GM19351 (cell line): ENCODE results near the gene WDCP.
"Not testable (repeated sequence)": the region's sequence is repeated elsewhere in the genome, so short reads cannot be mapped to it uniquely, and the experiment has no call there.

ENCODE experiments used
- ATAC-seq: cut with Tn5 transposase; IDR thresholded peaks from one replicate; pipeline ENCODE4 v1.9.1; 2021; ENCODE audit warnings: mild to moderate bottlenecking, moderate library complexity; ENCODE audit not compliant: unreplicated experiment

Gene WDCP, protein sequence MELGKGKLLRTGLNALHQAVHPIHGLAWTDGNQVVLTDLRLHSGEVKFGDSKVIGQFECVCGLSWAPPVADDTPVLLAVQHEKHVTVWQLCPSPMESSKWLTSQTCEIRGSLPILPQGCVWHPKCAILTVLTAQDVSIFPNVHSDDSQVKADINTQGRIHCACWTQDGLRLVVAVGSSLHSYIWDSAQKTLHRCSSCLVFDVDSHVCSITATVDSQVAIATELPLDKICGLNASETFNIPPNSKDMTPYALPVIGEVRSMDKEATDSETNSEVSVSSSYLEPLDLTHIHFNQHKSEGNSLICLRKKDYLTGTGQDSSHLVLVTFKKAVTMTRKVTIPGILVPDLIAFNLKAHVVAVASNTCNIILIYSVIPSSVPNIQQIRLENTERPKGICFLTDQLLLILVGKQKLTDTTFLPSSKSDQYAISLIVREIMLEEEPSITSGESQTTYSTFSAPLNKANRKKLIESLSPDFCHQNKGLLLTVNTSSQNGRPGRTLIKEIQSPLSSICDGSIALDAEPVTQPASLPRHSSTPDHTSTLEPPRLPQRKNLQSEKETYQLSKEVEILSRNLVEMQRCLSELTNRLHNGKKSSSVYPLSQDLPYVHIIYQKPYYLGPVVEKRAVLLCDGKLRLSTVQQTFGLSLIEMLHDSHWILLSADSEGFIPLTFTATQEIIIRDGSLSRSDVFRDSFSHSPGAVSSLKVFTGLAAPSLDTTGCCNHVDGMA

DNA sequence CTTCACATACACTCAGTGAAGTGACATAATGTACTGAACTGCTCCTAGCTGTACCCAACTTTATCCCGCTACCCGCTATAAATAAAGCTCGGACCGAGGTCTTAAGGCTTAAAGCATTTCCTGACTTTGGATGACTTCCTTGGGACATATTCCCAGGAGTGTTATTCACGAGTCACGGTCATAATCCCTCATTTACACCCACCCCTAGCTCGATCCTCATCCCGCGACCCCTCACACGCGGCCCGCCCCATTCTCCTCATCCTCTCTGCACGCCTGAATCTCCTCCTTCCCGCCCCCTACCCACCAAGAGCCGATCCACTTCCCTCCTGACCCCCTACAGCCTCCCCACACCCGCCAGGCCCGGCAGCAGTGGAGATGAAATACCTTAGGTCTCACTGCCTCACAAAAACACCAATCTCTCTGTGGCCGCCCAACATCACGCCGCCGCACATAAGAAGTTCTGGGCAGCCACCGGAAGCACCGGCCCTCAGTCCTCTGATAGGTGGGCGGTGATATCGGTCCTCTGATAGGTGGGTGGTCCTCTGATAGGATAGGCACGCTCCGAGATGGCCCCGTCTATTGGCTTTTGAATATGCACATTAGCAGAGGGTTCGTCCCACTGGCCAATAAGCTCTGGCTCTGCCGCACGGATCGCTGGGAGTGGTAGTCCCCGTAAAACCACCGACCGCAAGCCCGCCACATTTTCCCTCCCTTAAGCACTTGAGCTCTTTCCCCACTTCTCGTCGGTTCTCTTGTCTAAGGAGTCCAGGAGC, at the start of gene WDCP:
TSS of gene WDCP (minus strand) at position 462 of the 773 bp plus-strand sequence. CDS start 7,897 bp downstream, outside the sequence.
- ATAC-seq = peak; percentile 99

DNA sequence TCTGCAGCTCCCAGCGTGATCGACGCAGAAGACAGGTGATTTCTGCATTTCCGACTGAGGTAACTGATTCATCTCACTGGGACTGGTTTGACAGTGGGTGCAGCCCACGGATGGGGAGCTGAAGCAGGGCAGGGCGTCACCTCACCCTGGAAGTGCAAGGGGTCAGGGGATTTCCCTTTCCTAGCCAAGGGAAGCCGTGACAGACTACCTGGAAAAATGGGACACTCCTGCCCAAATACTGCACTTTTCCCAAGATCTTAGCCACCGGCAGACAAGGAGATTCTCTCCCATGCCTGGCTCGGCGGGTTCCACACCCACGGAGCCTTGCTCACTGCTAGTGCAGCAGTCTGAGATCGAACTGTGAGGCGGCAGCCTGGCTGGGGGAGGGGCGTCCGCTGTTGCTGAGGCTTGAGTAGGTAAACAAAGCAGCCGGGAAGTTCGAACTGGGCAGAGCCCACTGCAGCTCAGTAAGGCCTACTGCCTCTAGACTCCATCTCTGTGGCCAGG, 48.0 kb upstream of the WDCP start:
- not testable (repeated sequence) for ATAC-seq

DNA sequence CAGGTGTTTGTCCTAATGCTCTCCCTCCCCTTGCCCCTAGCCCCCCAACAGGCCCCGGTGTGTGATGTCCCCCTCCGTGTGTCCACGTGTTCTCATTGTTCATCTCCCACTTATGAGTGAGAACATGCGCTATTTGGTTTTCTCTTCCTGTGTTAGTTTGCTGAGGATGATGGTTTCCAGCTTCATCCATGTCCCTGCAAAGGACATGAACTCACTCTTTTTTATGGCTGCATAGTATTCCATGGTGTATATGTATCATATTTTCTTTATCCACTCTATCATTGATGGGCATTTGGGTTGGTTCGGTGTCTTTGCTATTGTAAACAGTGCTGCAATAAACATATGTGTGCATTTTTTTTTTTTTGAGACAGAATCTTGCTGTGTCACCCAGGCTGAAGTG, 46.1 kb upstream of the WDCP start:
- ATAC-seq = not testable (repeated sequence)

DNA sequence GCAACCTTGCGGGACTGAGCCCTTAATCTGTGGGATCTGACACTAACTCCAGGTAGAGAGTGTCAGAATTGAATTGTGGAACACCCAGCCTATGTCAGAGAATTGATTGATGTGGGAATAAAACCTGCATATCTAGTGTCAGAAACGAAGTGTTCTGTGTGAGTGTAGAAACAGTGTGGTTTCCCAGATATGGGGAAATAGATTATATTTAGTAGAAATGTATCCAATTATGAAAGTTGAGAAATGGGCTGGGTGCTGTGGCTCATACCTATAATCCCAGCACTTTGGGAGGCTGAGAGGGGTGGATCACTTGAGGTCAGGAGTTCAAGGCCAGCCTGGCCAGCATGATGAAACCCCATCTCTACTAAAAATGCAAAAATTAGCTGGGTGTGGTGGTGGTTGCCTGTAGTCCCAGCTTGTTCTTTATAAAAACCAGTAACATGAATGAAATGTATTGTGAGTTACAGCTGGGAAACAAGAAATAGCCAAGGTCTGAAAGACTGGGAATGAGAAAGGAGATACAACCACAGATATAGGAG, 41.7 kb upstream of the WDCP start:
- no peak for ATAC-seq

DNA sequence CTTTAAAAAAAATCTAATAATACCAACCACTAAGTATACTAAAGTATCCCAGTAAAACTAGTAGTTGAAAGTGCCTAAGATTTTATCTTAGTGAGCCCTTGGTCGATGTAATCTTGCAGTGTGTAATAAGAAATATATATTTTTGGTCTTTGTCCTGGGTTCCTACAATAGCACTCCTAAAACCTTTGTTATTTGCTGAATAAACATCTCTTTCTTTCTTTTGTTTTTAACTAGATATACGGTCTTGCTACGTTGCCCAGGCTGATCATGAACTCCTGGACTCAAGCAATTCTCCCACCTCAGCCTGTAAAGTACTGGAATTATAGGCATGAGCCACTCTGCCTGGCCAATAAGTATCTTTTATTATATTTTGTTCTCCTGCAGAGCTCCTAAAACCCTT, 39.8 kb upstream of the WDCP start:
- ATAC-seq = no peak

DNA sequence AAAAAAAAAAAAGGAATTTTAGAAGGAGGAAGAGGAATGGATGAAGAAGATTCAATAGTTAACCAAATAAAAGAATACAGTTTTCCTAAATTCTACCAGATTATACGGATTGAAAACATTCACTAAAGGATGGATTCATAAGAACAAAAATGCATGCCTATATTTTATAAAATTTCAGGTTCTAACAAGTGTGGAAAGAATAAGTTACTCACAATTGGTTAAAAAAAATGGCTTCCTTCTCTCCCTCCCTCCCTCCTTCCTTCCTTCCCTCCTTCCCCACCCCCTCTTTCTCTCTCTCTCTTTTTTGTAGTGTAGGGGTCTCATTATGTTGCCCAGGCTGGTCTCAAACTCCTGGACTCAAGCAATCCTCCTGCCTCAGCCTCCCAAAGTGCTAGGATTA, 39.0 kb upstream of the WDCP start:
- ATAC-seq = no peak

DNA sequence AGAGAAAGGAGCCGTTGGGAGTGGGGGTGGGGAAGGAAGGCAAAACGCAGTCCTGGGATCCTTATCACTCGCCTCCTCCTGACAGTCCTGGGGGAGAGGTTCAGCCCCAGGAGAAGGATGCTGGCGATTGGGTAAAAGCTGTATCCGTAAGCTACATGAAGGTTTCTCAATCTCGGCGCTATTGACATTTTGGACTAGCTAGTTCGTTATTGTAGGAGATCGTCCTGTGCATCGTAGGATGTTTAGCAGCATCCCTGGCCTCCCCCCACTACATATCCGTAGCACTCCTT, 38.0 kb upstream of the WDCP start:
- no peak for ATAC-seq

DNA sequence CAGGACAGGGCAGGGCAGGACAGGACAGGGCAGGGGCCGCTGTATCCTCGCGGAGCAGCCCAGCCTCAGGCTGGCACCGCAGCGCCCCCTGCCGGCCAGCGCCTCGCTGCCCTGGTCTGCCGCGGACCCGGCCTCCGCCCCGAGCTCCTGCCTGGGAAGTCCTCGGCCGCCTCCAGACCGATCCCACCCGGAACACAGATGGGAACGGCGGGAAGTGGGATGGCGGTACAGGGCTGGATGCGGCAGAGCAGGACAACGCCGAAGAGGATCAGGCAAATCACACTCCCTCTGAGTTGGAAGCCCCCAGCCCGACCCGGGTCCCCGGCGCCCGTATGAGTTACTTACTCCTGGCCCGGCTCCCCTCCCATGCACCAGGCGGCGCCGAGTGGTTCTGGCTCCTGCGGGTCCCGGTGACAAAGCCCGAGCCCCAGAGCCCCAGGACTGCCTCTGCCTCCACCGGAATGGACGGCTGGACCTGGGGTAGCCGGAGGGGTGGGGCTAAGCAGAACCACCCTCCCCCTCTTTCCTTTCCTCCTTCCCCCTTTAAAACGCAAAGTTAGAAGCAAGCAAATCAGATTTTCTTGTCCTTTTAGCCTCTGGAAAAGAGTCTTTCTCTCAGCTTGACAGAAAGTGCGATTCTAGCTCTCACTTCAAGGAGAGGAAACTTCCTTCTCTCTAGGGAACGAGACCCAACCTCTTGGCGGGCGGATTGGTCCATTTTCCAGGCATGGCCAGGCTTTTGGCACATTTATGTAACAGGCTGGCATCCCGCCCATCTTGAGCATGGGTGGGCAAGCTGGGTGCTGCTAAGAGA, 37.4 kb upstream of the WDCP start, which contains the start of gene TP53I3:
TSS of gene TP53I3 (minus strand) at position 449 of the 814 bp plus-strand sequence. CDS start 508 bp downstream, outside the sequence.
- peak; percentile 76 for ATAC-seq

DNA sequence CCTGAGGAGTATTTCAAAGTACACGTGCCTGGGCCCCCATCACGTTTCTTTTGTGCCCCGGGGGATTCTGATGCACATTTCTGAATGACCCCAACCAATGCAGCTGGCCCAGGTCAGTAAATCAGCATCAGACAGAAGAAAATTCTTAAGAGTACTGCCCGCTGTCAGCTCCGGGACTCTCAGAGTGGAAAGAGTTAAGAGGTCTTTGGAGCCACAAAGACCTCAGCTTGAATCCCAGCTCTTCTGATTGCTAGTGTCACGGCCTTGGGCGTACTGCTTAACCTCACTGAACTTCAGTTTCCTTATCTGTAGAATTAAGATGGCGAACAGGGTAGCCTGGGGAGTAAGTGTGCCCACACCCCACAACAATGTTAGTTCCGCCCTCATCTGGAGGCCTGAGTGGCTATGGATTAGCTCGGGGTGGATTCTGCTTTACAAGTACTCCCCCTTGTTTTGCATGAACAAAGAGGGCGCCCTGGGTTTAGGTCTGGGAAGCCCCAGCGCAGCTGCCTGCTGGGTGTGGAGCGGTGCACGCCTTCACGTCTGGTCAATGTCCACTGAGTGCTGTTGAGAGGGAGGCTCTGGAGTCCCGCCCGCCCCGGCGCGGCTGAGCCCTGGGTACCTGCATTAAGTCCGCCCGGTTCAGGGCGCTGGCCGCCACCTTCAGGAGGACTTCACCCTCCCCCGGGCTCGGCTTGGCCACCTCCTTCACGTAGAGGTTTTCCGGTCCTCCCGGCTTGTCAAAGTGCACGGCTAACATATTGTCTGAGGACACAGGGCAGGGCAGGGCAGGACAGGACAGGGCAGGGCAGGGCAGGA, 36.6 kb upstream of the WDCP start:
- ATAC-seq = peak; percentile 79

DNA sequence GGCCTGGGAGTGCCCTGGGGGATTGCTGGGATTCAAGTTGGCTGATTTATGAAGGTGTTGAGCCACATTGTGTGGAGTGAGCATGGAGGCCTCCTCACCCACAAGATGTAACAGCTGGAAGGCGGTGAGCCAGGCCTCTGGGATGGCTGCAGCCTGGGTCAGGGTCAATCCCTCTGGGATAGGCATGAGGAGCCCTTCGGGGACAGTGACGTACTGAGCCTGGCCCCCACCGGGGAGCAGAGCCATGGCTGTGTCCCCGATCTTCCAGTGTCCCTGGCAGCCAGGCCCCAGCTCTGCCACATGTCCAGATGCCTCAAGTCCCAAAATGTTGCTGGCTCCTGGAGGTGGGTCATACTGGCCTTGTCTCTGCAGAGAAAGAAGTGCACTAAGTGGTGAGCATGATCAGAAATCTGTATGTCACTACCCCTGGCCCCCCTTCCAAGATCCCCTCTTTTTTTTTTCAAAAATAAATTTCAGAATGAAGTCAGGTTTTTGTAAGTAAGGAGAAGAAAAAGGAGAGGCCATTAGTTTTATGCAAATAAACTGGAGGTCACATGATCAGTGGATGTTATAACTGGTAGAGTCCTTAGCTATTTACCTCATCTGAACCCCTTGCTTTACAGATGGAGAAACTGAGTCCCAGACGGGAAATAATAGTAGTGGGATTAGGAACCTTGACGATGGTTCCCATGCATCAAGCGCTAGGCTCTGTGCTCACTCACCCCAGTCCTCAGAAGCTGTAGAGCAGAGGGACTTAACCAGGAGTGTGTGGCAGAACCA, 35.8 kb upstream of the WDCP start:
- no peak for ATAC-seq

DNA sequence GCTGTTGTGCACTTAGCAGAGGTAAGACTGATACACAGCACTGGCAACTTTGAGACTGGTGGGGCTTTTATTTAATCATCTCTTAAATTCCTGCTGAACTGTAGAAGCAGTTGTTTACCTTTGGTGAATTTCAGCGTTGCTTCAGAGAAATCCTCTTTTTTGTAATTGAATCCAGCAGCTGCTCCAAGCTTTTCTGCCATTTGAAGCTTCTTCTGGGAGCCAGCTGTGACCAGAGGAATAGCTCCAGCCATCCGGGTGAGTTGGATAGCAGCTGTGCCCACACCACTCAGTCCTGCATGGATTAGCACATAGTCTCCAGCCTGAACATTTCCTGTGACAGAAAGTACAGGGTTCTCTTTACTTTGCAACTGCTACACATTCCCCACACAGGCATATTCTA, 33.5 kb upstream of the WDCP start:
- no peak for ATAC-seq

DNA sequence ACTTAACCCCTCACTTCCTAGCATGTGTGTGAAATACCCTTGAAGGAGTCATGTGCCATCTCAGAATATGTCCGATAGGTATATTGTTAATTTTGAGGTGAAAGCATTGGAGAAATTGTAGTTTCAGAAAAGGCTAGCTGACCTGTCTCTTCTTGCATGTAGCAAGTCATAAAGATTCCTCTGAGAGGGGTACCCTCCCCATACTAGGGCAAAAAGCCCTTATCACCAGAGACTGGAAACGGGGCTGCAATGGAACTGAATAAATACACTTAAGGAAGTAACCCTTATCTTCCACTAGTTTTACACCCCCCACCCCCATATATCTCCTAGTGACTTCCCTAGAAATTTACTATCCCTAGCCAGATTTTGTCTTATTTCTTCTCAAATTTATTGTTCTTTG, 30.7 kb upstream of the WDCP start:
- no peak for ATAC-seq

DNA sequence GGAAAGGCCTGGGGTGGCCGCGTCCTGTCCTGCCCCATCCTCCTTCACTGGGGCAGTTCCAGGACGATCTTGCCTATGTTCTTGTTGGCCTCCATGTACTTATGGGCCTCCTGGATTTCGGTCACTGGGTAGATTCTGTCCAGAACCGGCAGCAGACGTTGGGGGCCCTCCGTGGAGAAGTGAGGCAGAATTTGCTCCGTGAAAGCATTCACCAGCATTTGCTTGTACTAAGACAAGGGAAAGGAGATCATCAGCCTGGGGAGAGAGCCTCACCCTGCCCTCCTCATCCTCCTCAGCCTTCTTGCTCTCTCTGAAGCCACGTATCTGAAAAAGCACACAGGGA, 30.3 kb upstream of the WDCP start:
- no peak for ATAC-seq

DNA sequence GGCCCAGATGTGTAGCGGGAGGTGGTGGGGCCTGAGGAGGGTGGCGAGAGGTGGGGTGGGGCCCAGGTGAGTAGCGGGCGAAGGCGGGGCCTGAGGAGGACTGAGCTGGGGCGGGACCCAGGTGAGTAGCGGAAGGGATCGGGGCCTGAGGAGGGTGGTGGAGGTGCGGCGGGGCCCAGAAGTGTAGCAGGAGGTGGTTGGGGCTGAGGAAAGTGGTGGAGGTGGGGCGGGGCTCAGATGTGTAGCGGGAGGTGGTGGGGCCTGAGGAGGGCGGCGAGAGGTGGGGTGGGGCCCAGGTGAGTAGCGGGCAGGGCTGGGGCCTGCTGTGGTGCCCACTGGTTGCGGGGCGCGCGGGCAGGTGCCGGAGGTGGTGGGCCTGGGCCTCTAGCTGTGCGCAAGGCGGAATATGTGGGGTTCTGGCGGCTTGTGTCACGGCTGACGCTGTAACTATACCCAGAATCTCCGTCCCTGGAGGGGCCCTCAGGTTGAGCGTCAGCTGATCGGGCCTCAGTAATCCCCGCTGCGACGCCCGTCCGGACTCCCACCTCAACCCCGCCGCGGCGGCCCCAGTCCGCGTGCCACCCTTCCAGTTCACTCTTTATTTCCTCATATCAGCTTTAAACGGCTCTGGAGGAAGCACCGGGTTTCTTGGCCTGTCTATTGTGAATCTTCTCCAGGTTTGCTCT, 29.8 kb upstream of the WDCP start:
- peak; percentile 9 for ATAC-seq

DNA sequence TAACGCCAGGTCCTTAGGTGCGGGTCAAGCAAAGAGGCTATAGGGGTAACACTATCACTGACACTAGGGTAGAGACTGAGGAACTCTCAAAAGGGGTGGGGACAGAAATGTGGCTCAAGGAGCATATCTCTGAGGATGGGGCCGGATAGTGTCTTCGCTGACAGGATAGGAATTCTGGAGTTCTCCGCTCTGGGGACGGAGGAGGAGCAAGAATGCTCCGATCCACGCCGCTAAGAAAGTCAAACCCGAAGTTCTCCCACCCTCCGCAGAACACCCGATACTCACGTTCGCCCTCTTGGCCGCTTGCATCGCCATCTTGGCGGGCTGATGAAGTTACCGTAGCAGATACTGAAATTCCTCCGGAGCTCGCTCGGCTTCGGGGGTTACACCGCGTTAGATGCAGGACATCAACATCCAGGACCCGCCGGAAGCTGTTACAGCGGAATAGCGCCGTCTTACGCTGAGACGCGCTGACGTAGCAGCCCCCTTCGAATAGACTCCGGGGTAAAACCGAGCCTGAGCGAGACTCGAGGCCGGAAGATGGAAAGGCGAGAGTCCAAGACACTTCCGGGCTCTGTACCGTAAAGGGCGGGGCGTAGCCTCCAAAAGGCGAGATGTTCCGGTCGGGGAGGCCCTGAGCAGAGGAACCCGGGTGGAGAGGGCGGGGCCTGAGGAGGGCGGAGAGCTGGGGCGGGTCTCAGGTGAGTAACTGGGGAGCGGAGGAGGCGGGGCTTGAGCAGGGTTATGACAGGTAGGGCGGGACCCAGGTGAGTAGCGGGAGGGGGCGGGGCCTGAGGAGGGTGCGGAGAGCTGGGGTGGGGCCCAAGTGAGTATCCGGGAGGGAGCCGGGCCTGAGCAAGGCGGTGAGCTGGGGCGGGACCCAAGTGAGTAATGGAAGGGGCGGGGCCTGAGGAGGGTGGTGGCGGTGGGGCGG, 29.0 kb upstream of the WDCP start, which contains the start of gene SF3B6:
TSS of gene SF3B6 (minus strand) at position 412 of the 934 bp plus-strand sequence. CDS start at position 315, 97 bp downstream.
- ATAC-seq = peak; percentile 94

DNA sequence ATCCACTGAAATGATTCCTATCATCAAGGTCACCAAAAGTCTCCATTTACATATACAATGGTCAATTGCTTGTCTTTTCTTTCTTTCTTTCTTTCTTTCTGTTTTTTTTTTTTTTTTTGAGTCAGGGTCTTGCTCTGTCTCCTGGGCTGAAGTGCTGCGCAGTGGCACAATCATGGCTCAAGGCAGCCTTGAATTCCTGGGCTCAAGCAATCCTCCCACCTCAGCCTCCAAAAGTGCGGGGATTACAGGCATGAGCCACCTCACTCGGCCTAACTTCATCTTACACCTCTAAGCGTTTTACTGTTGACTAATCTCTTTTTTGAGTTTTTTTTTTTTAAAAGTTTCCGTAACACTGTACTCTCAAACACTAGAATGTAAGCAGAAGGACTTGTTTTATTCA, 28.1 kb upstream of the WDCP start:
- no peak for ATAC-seq

DNA sequence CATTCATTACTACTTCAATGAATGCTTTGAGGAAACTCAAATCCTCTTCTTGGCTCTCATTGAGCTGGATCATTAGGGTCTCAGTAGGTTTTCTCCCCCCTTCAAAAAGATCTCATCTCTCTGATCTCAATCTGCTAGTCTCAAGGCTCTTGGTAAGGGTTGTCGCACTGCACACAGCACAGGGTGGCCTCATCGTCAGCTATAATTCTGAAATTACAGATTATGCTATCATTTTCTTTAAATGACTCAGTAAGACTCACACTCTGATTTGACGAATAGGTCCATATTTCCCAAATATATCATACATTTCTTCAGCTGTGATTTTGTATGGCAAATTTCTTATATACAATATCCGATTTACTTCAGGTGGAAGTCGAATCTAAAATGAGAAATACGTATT, 26.6 kb upstream of the WDCP start:
- no peak for ATAC-seq
